Measurements from ENCODE around the gene CDRT4. TPM values are rescaled to one million over a fixed set of nuclear protein-coding genes. Genes with fewer than 3 reads are reported as not detected.
"Not testable (repeated sequence)": the region's sequence is repeated elsewhere in the genome, so short reads cannot be mapped to it uniquely, and the experiment has no call there.

The CDRT4 gene
- total RNA-seq, 8 experiments from 2014 or later: 2.6 to 25.8 (median 11.9) TPM

GRCh38 chr17:15505708-15506107 is 38.3 kb upstream of the CDRT4 start:
- WGBS, 10 experiments: no CpG with 5 or more reads among the region's 32 CpGs
- H3K4me3 ChIP-seq; ATAC-seq (replicated peaks in 6 of 8); H3K27ac ChIP-seq; H3K4me1 ChIP-seq (replicated peaks in 1 of 2): not testable (repeated sequence)
- in situ Hi-C loops (cut with MboI; ENCODE audit: low pct_unique_long_range_greater_than_20kb in 2 of 9, low sequenced_read_pairs in 9 of 9, unreplicated experiment in 9 of 9): loop anchor here in 6 of 9 experiments (10.0 to 25.0 kb wide), 3 partner anchors 93 to 251 kb away; partner anchors contain the start of gene PMP22 (in 1 of the 6)

GRCh38 chr17:15503731-15504130 is 36.3 kb upstream of the CDRT4 start:
- no peak for ATAC-seq (replicated peaks in 6 of 8)
- in situ Hi-C loops (cut with MboI; ENCODE audit: low pct_unique_long_range_greater_than_20kb in 2 of 9, low sequenced_read_pairs in 9 of 9, unreplicated experiment in 9 of 9): loop anchor here in 6 of 9 experiments (5.0 to 25.0 kb wide), 4 partner anchors 91 to 249 kb away; partner anchors contain the start of gene PMP22 (in 1 of the 6)
- WGBS, 10 experiments: 63 to 100% (median 83%) methylated on average over 1 to 2 of the region's 2 CpGs; no CpG with 5 or more reads in 7 of the 10 experiments
- H3K27ac ChIP-seq: no peak overlapping the region
- no peaks in the 10 kb centered on the region for H3K4me1 ChIP-seq (replicated peaks in 1 of 2)
- no peak overlapping the region for H3K4me3 ChIP-seq

GRCh38 chr17:15502369-15503112 is 35.1 kb upstream of the CDRT4 start:
- ATAC-seq (replicated peaks in 6 of 8): peak; percentile 62 to 98 (median 84)
- no peaks in the 10 kb centered on the region for H3K4me1 ChIP-seq (replicated peaks in 1 of 2)
- H3K27ac ChIP-seq: no peak overlapping the region
- no peak overlapping the region for H3K4me3 ChIP-seq
- WGBS, 10 experiments: 4 to 96% (median 39%) methylated on average over 3 to 19 of the region's 32 CpGs
- in situ Hi-C loops (cut with MboI; ENCODE audit: low pct_unique_long_range_greater_than_20kb in 2 of 9, low sequenced_read_pairs in 9 of 9, unreplicated experiment in 9 of 9): loop anchor here in 6 of 9 experiments (5.0 to 25.0 kb wide), 4 partner anchors 90 to 248 kb away; partner anchors contain the start of gene PMP22 (in 1 of the 6)

GRCh38 chr17:15501793-15502192 is 34.4 kb upstream of the CDRT4 start:
- H3K4me3 ChIP-seq: no peak overlapping the region
- no peak overlapping the region for H3K27ac ChIP-seq
- no peaks in the 10 kb centered on the region for H3K4me1 ChIP-seq (replicated peaks in 1 of 2)
- 73 to 100% (median 90%) methylated on average over 1 to 7 of the region's 7 CpGs; no CpG with 5 or more reads in 1 of the 10 experiments for WGBS, 10 experiments
- no peak for ATAC-seq (replicated peaks in 6 of 8)
- in situ Hi-C loops (cut with MboI; ENCODE audit: low pct_unique_long_range_greater_than_20kb in 2 of 9, low sequenced_read_pairs in 9 of 9, unreplicated experiment in 9 of 9): loop anchor here in 6 of 9 experiments (5.0 to 25.0 kb wide), 4 partner anchors 89 to 247 kb away; partner anchors contain the start of gene PMP22 (in 1 of the 6)

GRCh38 chr17:15501282-15501681 is 33.9 kb upstream of the CDRT4 start:
- in situ Hi-C loops (cut with MboI; ENCODE audit: low pct_unique_long_range_greater_than_20kb in 2 of 9, low sequenced_read_pairs in 9 of 9, unreplicated experiment in 9 of 9): loop anchor here in 6 of 9 experiments (5.0 to 25.0 kb wide), 4 partner anchors 89 to 246 kb away; partner anchors contain the start of gene PMP22 (in 1 of the 6)
- H3K4me3 ChIP-seq: no peak overlapping the region
- H3K27ac ChIP-seq: no peak overlapping the region
- 0 to 100% (median 60%) methylated on average over 1 to 3 of the region's 3 CpGs; no CpG with 5 or more reads in 1 of the 10 experiments for WGBS, 10 experiments
- ATAC-seq (replicated peaks in 6 of 8): no peak
- H3K4me1 ChIP-seq (replicated peaks in 1 of 2): no peaks in the 10 kb centered on the region

GRCh38 chr17:15498107-15498506 is 30.7 kb upstream of the CDRT4 start:
- Histone ChIP-seq H3K27ac (no peak overlapping the region), H3K4me3 (no peak overlapping the region), H3K4me1 (replicated peaks in 1 of 2) (no peaks in the 10 kb centered on the region)
- in situ Hi-C loops (cut with MboI; ENCODE audit: low pct_unique_long_range_greater_than_20kb in 2 of 9, low sequenced_read_pairs in 9 of 9, unreplicated experiment in 9 of 9): no loop called here
- WGBS, 10 experiments: 38 to 85% (median 67%) methylated on average over 1 to 2 of the region's 2 CpGs; no CpG with 5 or more reads in 6 of the 10 experiments
- ATAC-seq (replicated peaks in 6 of 8): peak in 2 of 8 experiments; percentile 45 to 54

GRCh38 chr17:15496735-15497670 is 29.6 kb upstream of the CDRT4 start:
- peak in 1 of 8 experiments; percentile 58 for ATAC-seq (replicated peaks in 6 of 8)
- 20 to 97% (median 79%) methylated on average over 2 to 7 of the region's 7 CpGs; no CpG with 5 or more reads in 2 of the 10 experiments for WGBS, 10 experiments
- in situ Hi-C loops (cut with MboI; ENCODE audit: low pct_unique_long_range_greater_than_20kb in 2 of 9, low sequenced_read_pairs in 9 of 9, unreplicated experiment in 9 of 9): no loop called here

GRCh38 chr17:15494821-15495220 is 27.4 kb upstream of the CDRT4 start:
- in situ Hi-C loops (cut with MboI; ENCODE audit: low pct_unique_long_range_greater_than_20kb in 2 of 9, low sequenced_read_pairs in 9 of 9, unreplicated experiment in 9 of 9): no loop called here
- no peak for ATAC-seq (replicated peaks in 6 of 8)
- Histone ChIP-seq H3K4me1 (replicated peaks in 1 of 2) (no peaks in the 10 kb centered on the region), H3K27ac (no peak overlapping the region), H3K4me3 (no peak overlapping the region)

More at GRCh38 chr17:15496735-15497670, 29.6 kb upstream of the CDRT4 start:
- Histone ChIP-seq H3K4me3 (no peak overlapping the region), H3K27ac (no peak overlapping the region), H3K4me1 (replicated peaks in 1 of 2) (no peaks in the 10 kb centered on the region)

- Histone ChIP-seq H3K4me3 (no peak overlapping the region), H3K4me1 (replicated peaks in 1 of 2) (no peaks in the 10 kb centered on the region), H3K27ac (no peak overlapping the region)
- in situ Hi-C loops (cut with MboI; ENCODE audit: low pct_unique_long_range_greater_than_20kb in 2 of 9, low sequenced_read_pairs in 9 of 9, unreplicated experiment in 9 of 9): no loop called here
- ATAC-seq (replicated peaks in 6 of 8): no peak
- WGBS, 10 experiments: 0% methylated on average over 1 of the region's 1 CpG; no CpG with 5 or more reads in 7 of the 10 experiments
Observed at GRCh38 chr17:15493693-15494035, 26.2 kb upstream of the CDRT4 start.

GRCh38 chr17:15492791-15493692 is 25.6 kb upstream of the CDRT4 start:
- ATAC-seq (replicated peaks in 6 of 8): peak in 1 of 8 experiments; percentile 7
- Histone ChIP-seq H3K27ac (no peak overlapping the region), H3K4me3 (no peak overlapping the region), H3K4me1 (replicated peaks in 1 of 2) (no peaks in the 10 kb centered on the region)
- WGBS, 10 experiments: 90 to 100% (median 100%) methylated on average over 1 to 8 of the region's 8 CpGs; no CpG with 5 or more reads in 4 of the 10 experiments
- in situ Hi-C loops (cut with MboI; ENCODE audit: low pct_unique_long_range_greater_than_20kb in 2 of 9, low sequenced_read_pairs in 9 of 9, unreplicated experiment in 9 of 9): no loop called here

- no peak overlapping the region for H3K4me3 ChIP-seq
- H3K4me1 ChIP-seq (replicated peaks in 1 of 2): no peaks in the 10 kb centered on the region
- 83 to 100% (median 92%) methylated on average over 1 to 4 of the region's 4 CpGs; no CpG with 5 or more reads in 3 of the 10 experiments for WGBS, 10 experiments
- H3K27ac ChIP-seq: no peak overlapping the region
- in situ Hi-C loops (cut with MboI; ENCODE audit: low pct_unique_long_range_greater_than_20kb in 2 of 9, low sequenced_read_pairs in 9 of 9, unreplicated experiment in 9 of 9): no loop called here
- ATAC-seq (replicated peaks in 6 of 8): no peak
Observed at GRCh38 chr17:15492186-15492585, 24.8 kb upstream of the CDRT4 start.

GRCh38 chr17:15490634-15491261 is 23.3 kb upstream of the CDRT4 start:
- Histone ChIP-seq H3K27ac (no peak overlapping the region), H3K4me3 (no peak overlapping the region), H3K4me1 (replicated peaks in 1 of 2) (no peaks in the 10 kb centered on the region)
- in situ Hi-C loops (cut with MboI; ENCODE audit: low pct_unique_long_range_greater_than_20kb in 2 of 9, low sequenced_read_pairs in 9 of 9, unreplicated experiment in 9 of 9): no loop called here
- 0 to 86% (median 41%) methylated on average over 1 to 7 of the region's 11 CpGs; no CpG with 5 or more reads in 3 of the 10 experiments for WGBS, 10 experiments
- peak; percentile 67 to 94 (median 90) for ATAC-seq (replicated peaks in 6 of 8)

Data from motor neuron (in vitro differentiated cells).